SKM-1 (cell line): ENCODE data around the gene MAP2K7.

Experiments
- DNase-seq: peaks from one replicate; lab custom pipeline; 2025; ENCODE audit not compliant: unreplicated experiment; lab: John Stamatoyannopoulos, UW

MAP2K7 gene

GRCh38 chr19:7918615-7919421 lies 15.1 kb downstream of the MAP2K7 start:
- no peak for DNase-seq

GRCh38 chr19:7919610-7920518 lies 16.2 kb downstream of the MAP2K7 start, which contains the start of gene SNAPC2:
TSS of gene SNAPC2 (plus strand) at chr19:7920338. CDS start at chr19:7920367, 29 bp downstream.
- DNase-seq, result peak; percentile 79

- peak; percentile 99 for DNase-seq
Measured at GRCh38 chr19:7920519-7921301, 17.0 kb downstream of the MAP2K7 start.

- DNase-seq, result no peak
Measured at GRCh38 chr19:7921302-7921966, 17.8 kb downstream of the MAP2K7 start.

GRCh38 chr19:7921967-7922835 lies 18.5 kb downstream of the MAP2K7 start:
- DNase-seq, result no peak

- DNase-seq, result no peak
Measured at GRCh38 chr19:7922836-7923195, 19.1 kb downstream of the MAP2K7 start.

GRCh38 chr19:7923295-7924191 lies 19.9 kb downstream of the MAP2K7 start:
- DNase-seq, result no peak

- no peak for DNase-seq
Measured at GRCh38 chr19:7924241-7924640, 20.6 kb downstream of the MAP2K7 start.

GRCh38 chr19:7924651-7925170 lies 21.0 kb downstream of the MAP2K7 start:
- DNase-seq, result no peak

- peak; percentile 52 for DNase-seq
Measured at GRCh38 chr19:7925171-7925851, 21.6 kb downstream of the MAP2K7 start.

- DNase-seq, result no peak
Measured at GRCh38 chr19:7926021-7926726, 22.5 kb downstream of the MAP2K7 start, which contains the start of gene CTXN1. TSS of gene CTXN1 (minus strand) at chr19:7926135. CDS start at chr19:7925538, 597 bp downstream.

GRCh38 chr19:7926727-7927604 lies 23.3 kb downstream of the MAP2K7 start:
- no peak for DNase-seq

GRCh38 chr19:7927605-7928333 lies 24.1 kb downstream of the MAP2K7 start:
- no peak for DNase-seq

- no peak for DNase-seq
Measured at GRCh38 chr19:7928334-7928706, 24.6 kb downstream of the MAP2K7 start.
